GM18508 (cell line): ENCODE data around the gene CCDC142.
A peak's percentile ranks its signal among the peaks of the same experiment; 100 is the strongest.

ENCODE experiments used
- ATAC-seq: cut with Tn5 transposase; IDR thresholded peaks from one replicate; pipeline ENCODE4 v1.9.1; 2021; ENCODE audit warnings: moderate number of reproducible peaks; ENCODE audit not compliant: insufficient read depth, unreplicated experiment

CCDC142 gene, protein sequence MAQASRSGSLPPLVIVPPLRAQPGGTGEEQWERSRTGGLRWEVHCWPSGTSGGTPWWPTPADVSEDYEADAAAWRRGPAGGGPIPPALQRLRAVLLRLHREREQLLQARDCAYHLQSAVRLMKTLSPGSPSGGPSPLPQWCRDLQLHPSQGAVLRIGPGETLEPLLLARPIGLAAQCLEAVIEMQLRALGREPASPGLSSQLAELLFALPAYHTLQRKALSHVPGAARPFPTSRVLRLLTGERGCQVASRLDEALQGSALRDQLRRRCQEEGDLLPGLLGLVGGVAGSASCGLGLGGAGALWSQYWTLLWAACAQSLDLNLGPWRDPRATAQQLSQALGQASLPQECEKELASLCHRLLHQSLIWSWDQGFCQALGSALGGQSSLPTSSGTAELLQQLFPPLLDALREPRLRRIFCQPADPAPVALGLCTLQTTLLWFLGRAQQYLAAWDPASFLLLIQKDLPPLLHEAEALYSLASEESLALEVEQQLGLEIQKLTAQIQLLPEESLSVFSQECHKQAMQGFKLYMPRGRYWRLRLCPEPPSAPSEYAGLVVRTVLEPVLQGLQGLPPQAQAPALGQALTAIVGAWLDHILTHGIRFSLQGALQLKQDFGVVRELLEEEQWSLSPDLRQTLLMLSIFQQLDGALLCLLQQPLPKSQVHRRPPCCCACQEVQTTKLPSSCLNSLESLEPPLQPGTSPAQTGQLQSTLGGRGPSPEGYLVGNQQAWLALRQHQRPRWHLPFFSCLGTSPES

DNA sequence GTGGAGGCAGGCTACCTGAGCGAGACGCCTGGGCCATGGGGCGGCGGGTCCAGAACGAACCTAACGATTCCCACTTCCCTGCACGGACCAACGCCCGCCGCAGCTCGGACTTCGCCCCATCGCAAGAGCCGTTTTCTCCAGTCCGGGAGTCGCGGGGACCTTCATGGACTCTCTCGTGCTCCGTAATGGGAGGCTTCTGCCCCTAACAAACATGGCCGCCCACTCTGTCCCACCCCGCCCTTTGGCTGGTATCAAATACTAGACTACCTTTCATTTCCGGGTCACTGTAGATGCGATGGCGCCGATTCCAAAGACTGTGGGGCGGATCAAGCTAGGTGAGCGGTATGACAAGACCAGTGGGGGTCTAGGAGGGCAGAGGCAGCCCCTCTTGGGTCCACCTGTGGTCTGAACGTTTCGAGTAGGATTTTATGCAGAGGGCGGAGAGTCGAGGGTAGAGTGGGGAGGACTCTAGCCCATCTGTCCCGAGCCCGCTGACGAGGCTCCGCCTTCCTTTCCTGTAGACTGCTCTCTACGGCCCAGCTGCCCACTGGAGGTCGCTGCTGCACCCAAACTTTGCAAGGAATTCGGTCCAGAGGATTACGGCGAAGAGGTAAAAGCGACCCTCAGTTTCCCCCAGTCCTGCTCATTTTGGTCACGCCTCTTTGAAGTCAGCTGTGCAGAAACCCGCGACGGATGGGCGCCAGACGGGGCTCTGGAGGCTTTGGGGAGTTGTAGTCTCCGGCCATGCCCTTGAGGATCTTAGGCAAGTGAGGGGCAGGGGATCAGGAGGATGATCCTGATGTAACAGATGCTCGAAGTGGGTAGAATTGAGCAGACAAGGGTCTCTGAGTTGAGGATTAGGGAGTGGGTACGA is at the start of gene CCDC142, which contains the start of gene TTC31:
TSS of gene CCDC142 (minus strand) at position 198 of the 874 bp plus-strand sequence. CDS start at position 37, 161 bp downstream.
TSS of gene TTC31 (plus strand) at position 281 of the 874 bp plus-strand sequence. CDS start at position 296, 15 bp downstream.
- ATAC-seq = peak; percentile 76

DNA sequence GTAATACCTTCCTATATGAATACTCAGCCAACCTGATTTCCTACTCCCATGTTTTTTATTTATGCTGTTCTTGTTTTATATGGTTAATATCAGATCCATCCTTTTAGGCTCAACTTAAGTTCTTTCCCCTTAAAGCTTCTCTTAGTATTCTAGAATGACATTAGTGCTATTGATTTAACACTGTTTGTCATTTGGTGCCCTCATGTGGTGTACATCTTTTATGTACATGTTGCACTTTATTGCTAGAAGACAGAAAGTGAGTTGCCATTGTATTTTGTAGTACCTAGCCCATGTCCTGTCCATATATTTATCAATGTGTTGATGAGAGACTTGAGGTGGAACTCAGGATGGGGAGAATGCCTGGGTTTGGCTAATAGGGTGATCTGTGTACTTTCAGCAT is 49.4 kb upstream of the CCDC142 start:
- ATAC-seq = no peak

DNA sequence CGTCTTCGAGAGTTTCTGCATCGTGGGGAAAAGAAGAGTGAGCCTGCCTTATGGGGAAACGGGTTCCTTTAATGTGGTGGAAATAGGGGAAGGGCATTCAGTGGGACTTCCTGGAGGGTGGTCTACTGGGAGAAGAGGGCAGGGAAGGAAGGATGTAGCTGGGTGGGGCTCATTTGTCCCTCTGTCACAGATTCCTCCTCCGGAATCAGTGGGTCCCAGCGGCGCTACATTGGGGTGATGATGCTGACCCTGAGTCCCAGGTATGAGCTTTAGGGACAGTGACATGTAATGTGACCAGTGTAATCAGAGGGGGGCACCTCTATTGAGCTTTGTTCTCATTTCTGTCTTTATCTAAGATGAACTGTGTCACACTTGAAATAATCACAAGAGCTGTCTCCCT is 48.9 kb upstream of the CCDC142 start:
- no peak for ATAC-seq

DNA sequence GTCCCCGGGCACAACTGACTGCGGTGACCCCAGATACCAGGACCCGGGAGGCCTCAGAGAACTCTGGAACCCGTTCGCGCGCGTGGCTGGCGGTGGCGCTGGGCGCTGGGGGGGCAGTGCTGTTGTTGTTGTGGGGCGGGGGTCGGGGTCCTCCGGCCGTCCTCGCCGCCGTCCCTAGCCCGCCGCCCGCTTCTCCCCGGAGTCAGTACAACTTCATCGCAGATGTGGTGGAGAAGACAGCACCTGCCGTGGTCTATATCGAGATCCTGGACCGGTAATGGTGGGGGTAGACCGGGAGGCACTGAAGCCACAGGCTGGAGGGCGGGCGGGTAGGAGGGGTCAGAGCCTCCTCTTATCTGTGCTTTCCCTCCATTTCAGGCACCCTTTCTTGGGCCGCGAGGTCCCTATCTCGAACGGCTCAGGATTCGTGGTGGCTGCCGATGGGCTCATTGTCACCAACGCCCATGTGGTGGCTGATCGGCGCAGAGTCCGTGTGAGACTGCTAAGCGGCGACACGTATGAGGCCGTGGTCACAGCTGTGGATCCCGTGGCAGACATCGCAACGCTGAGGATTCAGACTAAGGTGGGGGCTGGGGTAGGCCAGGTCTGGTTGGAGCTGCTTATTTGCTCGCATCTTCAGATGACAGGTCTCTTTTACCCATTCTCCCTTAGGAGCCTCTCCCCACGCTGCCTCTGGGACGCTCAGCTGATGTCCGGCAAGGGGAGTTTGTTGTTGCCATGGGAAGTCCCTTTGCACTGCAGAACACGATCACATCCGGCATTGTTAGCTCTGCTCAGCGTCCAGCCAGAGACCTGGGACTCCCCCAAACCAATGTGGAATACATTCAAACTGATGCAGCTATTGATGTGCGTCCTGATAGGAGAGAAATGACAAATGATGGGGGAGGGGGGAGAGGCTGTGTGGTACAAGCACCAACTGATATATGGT is 47.7 kb upstream of the CCDC142 start:
- ATAC-seq = no peak

DNA sequence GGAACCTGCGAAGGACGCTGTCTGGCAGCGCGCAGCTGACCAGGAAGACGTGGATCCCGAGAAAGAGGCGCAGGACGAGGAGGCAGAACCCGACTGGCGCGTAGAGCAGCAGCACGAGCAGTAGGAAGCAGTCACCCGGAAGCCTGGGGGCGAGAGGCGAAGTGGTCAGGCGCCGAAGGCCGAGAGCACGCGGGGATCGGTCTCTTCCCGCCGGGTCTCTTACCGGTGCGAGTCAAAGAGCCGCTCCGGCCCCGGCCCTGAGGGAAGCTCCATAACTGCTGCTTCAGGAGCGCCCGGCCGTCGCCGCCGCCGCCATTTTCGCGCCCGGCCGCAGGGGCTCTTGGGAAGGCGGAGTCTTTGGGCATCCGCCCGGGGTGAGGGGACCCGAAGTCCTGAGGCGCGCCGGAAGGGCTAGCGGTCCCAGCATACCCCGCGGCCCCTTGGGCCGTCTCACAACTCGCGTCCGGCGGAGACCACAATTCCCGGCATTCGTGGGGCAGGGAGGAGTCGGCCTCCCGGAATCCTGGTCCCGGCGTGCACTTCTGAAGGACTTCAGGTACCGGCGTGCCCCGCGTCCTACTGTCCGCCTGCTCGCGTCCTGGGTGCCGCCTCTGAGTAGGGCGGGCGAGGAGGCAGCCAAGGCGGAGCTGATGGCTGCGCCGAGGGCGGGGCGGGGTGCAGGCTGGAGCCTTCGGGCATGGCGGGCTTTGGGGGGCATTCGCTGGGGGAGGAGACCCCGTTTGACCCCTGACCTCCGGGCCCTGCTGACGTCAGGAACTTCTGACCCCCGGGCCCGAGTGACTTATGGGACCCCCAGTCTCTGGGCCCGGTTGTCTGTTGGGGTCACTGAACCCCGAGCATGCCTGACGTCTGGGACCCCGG is 46.8 kb upstream of the CCDC142 start, which contains the start of the genes AUP1 and HTRA2:
TSS of gene AUP1 (minus strand) at position 350 of the 882 bp plus-strand sequence. CDS start at position 273, 77 bp downstream.
TSS of gene HTRA2 (plus strand) at position 577 of the 882 bp plus-strand sequence. CDS start at position 651, 74 bp downstream.
- peak; percentile 61 for ATAC-seq

DNA sequence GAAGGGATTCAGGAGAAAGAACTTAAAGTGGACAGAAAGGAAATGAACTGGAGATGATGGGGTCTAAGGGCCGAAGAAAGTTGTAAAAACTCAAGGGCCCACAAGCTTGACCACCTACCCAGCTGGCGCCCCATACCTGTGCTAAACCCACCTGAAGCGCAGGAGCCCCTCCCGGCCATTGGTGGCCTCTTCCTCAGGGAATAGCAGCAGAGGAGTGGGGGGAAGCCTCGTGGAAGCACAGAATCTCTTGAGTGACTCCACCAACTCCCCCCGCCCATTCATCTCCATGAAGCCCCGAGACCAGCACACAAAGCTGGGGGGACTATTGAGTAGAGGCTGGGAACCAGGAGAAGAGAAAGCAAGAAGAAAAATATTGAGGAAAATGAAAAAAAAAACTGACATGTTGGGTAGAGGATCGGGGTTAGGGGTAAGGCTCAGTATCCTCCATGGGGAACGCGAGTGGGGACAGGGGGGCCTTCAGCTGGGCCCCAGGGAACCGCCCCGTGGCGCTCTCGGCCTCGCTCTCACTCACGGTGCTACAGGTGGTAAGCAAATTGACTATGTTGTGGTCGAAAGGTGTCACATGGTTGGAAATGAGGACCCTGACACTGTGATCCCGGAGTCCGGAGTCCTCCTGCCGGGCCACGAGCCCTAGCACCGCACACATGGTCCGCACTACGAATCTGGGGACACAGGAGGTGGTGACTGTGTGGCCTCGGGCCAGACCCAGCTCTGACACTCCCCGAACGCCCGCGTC is 46.0 kb upstream of the CCDC142 start:
- ATAC-seq = peak; percentile 1

DNA sequence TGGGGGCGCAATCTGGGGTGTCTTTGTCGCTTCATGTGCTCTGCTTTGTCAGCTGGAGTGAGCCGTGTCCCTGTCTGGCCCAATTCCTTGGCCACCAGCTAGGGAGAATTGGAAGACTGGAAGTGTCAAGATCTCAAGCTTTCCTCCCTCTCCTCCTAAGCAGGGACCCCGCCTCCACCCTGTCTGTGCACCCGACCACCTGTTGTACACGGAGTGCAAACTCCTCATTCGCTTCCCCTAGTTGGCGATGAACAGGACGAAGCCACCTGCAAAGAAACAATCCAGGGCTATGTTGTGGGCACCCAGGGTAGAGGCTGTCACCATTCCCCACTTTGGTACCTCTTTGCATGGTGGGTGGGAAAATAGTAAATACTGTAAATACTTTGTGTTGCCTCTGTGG is 44.9 kb upstream of the CCDC142 start:
- ATAC-seq = no peak

DNA sequence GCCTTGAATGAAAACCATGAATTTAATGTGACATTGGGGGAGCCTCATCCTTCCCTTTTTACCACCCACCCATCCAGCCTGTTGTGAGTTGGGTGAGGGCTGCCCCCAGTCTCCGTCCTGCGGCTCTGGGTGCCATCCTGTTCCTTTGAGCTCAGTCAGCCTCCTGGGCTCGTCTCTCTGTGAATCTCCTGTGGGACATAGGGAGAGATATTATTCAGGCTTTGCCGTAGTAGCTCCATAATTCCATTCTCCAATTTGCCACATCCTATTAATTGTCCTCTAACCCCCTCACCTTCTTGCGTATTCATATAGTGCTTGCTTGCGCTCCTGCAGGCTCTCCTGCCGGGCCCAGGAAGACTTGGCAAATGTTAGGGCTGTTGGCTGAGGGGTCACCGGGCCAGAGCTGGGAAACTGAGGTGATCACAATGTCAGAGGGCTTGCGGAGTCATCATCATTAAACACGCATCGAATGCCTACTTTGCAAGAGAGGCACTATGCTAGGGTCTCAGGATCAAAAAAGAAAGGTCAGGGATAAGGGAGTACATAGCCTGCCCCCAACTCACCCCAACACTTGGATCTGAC is 43.9 kb upstream of the CCDC142 start:
- no peak for ATAC-seq

DNA sequence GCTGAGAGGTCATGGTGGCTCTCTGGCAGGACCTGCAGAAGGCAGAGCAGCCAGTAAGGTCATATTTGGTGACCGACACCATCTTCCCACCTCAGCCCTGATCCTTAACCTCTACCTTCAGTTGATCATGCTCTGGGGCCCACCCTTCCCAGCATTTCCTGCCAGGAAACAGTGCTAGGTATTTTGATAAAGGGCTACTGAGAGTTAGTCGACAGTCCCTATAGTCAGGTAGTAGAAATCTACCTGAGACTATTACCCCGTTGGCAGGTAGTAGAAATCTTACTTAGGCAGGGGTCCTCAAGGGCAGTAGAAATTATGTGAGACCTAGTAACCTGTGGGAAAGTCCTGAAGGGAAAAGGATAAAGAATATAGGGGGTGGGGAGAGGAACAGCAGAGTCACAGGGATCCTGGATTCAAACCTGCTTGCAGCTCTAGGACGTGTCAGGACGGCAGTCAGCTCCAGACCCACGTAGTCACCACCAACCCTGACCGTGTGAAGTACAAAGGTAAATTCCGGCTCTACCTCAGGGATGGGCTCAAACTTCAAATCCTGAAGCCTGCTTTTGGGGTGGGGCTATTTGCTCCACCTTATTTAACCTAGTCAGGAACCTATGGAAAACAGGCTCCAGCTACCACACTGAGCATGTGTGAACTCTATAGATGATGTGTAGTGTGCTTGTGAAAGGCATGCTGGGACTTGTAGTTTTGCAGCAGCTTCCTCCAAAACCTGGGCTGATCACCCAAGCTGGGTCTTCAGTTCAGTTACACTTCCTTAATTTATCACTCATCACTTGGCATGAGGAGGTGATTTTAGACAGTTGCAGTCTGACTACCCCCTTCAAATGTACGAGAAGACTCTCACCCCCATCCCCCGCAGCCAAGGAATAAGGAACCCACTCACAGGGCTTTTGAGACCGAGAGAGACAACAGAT is 43.2 kb upstream of the CCDC142 start, which contains the start of gene DQX1:
TSS of gene DQX1 (minus strand) at position 515 of the 932 bp plus-strand sequence. CDS start at position 13, 502 bp downstream.
- no peak for ATAC-seq

DNA sequence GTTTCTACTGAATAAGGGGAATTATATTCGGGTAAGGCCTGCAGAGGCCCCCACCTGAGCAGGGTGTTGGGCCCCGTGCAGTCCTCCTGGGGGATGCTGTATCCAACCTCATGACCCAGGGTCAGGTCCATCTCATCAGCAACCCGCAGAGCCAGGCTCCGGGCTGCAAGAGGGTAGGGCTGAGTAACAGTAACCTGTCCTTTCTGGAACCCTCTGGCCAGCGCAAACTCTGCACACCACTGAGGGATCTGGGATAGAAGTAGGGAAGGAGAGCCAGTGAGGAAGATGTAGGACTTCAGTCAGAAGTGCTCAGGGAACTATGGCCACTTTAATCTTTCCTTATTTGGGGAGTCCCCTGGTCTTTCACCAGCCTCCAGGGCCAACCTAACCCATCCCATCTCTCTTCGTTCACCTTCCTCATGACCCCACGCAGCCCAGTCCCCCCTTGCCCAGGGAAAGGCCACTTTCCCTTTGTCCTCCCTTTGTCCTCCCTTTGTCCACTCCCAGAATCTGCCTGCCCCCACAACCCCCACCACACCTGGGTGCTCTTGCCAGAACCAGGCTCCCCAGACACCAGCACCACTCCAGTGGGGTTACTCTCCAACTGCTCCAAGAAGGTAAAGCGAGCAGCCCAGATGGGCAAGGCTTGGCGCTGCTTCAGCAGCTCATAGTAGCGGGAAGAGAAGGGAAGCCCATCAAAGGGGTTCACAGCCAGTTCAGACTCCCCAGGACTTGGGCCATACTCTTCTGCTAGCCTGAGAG is 42.3 kb upstream of the CCDC142 start:
- ATAC-seq = no peak

DNA sequence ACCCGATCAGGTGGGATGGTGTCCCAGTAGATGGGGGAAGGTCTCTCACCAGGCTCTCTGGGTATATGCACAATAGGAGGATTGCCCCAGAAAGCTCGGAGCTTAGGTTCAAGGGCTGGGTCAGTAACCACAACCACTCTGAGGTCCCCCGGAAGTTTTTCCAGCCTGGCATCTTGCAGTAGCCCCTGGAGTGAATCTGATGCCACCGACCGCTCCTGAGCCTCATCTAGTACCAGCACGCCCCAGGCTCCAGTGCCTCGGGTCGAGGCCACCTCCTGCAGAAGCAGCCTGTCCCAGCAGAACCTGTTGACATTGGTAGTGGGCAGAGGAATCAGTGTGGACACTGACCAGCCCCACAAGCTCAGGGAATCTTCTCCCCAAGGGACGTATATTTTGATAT is 41.2 kb upstream of the CCDC142 start:
- no peak for ATAC-seq

DNA sequence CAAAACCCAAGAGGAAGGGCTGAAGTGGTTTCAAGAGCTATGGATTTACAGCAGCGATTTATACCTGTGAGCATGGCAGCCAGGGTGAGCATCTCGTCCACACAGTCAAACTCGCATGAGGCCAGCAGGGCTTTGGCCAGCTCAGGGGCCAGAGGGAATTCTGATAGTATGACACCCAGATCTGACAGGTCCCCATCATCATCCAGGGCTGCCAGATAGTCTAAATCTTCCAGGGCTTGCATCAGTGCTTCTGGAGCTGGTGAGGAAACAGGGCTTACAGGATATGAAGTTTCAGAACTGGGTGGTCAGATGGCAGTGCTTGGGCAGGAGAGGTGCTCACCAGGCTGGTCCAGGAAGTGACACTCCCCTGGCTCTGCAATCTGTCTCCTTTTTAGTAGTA is 39.7 kb upstream of the CCDC142 start:
- ATAC-seq = no peak

DNA sequence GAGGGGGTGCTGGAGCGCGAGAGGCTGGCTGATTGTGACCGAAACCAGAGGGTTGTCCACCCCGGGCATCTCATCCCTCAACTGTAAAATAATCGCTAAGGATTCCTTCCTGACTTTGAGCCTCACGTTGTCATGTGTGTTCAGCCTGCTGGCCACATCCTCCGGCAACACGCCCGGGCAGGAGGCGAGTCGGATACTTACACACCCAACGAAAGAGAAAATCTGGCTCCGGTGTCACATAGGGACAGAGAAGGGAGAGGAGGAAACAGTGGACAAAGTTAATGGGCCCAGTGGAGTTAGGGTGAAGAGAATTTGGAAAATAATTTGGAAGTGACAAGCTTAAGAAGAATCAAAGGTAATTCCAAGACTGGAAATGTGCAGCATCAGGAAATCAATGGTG is 33.9 kb upstream of the CCDC142 start:
- ATAC-seq = no peak

DNA sequence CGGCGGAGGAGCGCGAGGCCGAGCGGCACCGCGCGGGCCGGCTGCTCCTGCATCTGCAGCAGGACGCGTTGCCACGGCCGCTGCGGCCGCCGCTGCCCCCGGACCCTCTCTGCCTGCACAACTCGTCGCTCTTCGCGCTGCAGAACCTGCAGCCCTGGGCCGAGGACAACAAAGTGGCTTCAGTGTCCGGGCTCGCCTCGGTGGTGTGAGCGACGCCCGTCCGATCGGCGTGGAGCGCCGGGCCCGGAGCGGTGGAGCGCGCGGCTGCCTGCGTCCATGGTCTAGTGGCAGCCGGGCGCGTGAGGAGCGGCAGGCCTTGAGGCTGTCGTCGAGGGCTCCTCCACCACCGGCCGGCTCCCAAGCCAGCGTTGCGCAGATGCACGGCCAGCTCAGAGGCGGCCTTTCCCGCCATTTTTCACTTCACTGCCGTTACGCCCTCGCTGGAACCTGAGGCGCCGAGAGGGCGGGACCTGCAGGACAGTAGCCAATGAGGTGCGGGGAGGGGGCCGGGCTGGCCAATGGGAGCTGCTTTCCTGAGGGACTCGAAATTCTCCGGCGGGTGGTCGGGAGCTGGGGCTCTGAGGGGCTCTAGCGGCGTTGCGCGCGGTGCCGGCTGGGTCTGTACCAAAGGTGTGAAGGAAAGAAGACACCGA is 33.3 kb upstream of the CCDC142 start:
- no peak for ATAC-seq
